Ecto neural progenitor cell (in vitro differentiated cells): ENCODE measurements around the gene BCKDHA.
"Not testable (repeated sequence)": the region's sequence is repeated elsewhere in the genome, so short reads cannot be mapped to it uniquely, and the experiment has no call there.

Experiments used
- DNase-seq: peaks from one replicate; pipeline ENCODE4 v3.0.0-alpha.2; 2018; ENCODE audit warnings: low spot score

BCKDHA gene

GRCh38 chr19:41426116-41426841 is 28.7 kb downstream of the BCKDHA start:
- no peak for DNase-seq

GRCh38 chr19:41426952-41427646 is 29.5 kb downstream of the BCKDHA start, which contains the start of gene B3GNT8:
TSS of gene B3GNT8 (minus strand) at chr19:41427374. CDS start at chr19:41426778, 596 bp downstream.
- DNase-seq, result peak; percentile 90

GRCh38 chr19:41427647-41428480 is 30.2 kb downstream of the BCKDHA start:
- DNase-seq, result no peak

GRCh38 chr19:41428481-41428859 is 30.9 kb downstream of the BCKDHA start:
- DNase-seq, result no peak

GRCh38 chr19:41430922-41431321 is 33.3 kb downstream of the BCKDHA start:
- DNase-seq, result no peak

GRCh38 chr19:41431426-41432386 is 34.1 kb downstream of the BCKDHA start:
- DNase-seq, result no peak

GRCh38 chr19:41433171-41433570 is 35.6 kb downstream of the BCKDHA start:
- no peak for DNase-seq

GRCh38 chr19:41434450-41434849 is 36.8 kb downstream of the BCKDHA start:
- DNase-seq, result no peak

- not testable (repeated sequence) for DNase-seq
These were observed 37.8 kb downstream of the BCKDHA start for GRCh38 chr19:41435376-41435775.

- DNase-seq, result no peak
These were observed 38.5 kb downstream of the BCKDHA start for GRCh38 chr19:41435936-41436673.

- DNase-seq, result no peak
These were observed 39.0 kb downstream of the BCKDHA start for GRCh38 chr19:41436674-41436951.

GRCh38 chr19:41437944-41438574 is 40.4 kb downstream of the BCKDHA start:
- DNase-seq, result no peak

GRCh38 chr19:41439441-41440222 is 42.0 kb downstream of the BCKDHA start, which contains the start of gene DMAC2:
TSS of gene DMAC2 (minus strand) at chr19:41439912. CDS start at chr19:41439899, 13 bp downstream.
- DNase-seq, result peak; percentile 95

- no peak for DNase-seq
These were observed 43.8 kb downstream of the BCKDHA start for GRCh38 chr19:41441321-41441945.

GRCh38 chr19:41442473-41443355 is 45.1 kb downstream of the BCKDHA start, which contains the start of gene ERICH4:
TSS of gene ERICH4 (plus strand) at chr19:41443156. CDS start at chr19:41443170, 14 bp downstream.
- no peak for DNase-seq

GRCh38 chr19:41443813-41444455 is 46.3 kb downstream of the BCKDHA start:
- DNase-seq, result no peak

- no peak for DNase-seq
These were observed 48.0 kb downstream of the BCKDHA start for GRCh38 chr19:41445575-41445974.
